Omental fat pad (tissue), 4 donors: ENCODE results near the gene GAB2. TPM values are rescaled to one million over a fixed set of nuclear protein-coding genes. Genes with fewer than 3 reads are reported as not detected.

Source experiments
- ATAC-seq: fragments of 150-250 bp; one replicate; pipeline ENCODE4 v1.9.1; 2016; ENCODE audit warnings: mild to moderate bottlenecking, moderate library complexity; ENCODE audit not compliant: low FRiP score
- DNase-seq: peaks from one replicate; pipeline ENCODE4 v3.0.0-alpha.2; 2019; ENCODE audit warnings: low spot score
- CTCF ChIP-seq, 3 donors: fragments of 450-650 bp; IDR thresholded peaks; one replicate each; pipeline ENCODE4 v1.5.1; 2016 to 2017; ENCODE audit warnings: antibody characterized with exemption in 3 of 3, mild to moderate bottlenecking in 3 of 3, moderate library complexity in 2 of 3
- total RNA-seq, 4 donors: library from RNA; depleted of rRNA; stranded (reverse); fragments of >200 nt; gene quantifications; one replicate each; pipeline ENCODE4 v1.1.0, GENCODE V29; 2016

GAB2 gene
- total RNA-seq, 4 donors from 2014 or later: 25.3 to 97.7 (median 36.1) TPM

GRCh38 chr11:78261828-78262227, 155.8 kb downstream of the GAB2 start:
- no peak for ATAC-seq
- no peak for TF ChIP-seq CTCF (IDR thresholded peaks at IDR 0.05)

GRCh38 chr11:78261367-78261766, 156.3 kb downstream of the GAB2 start:
- ATAC-seq: no peak
- TF ChIP-seq CTCF (IDR thresholded peaks at IDR 0.05): no peak
- DNase-seq: no peak

More at GRCh38 chr11:78261828-78262227, 155.8 kb downstream of the GAB2 start:
- DNase-seq: no peak

DNA sequence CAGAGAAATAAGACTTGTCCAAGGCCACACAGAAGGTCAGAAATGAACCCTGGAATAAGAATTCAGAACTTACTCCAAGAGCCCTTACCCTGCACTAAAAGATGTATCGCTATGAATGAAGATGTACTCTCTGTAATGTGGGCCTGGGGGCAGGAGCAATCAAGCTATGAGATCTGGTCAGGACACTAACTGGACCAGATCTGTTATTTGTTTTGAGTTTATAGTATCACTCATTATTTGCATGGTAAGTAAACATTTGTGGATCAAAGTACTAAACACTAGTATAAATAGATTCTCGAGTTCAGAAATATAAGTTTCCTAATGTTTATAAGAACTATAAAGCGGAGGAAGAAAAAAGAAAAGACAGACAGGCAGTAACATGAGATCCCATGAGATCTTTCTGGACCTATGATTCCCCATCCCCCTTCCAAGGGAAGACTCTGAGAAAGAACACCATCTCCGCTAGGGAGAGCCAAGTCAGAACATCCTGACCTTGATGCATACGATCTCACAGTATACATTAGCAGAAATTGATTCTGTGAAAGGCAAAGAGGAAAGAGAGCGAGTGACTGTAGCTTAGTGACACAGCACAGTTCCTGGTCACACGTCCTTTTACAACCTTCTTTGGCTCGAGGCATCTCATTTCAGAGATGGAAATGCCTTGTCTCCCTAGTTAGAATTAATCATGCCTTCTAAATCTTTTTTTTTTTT, 157.7 kb downstream of the GAB2 start:
- no peak for TF ChIP-seq CTCF (IDR thresholded peaks at IDR 0.05)
- ATAC-seq: no peak
- no peak for DNase-seq

- TF ChIP-seq CTCF (IDR thresholded peaks at IDR 0.05): no peak
- no peak for DNase-seq
- ATAC-seq: no peak
Measured at GRCh38 chr11:78257654-78258053, 160.0 kb downstream of the GAB2 start.

GRCh38 chr11:78256962-78257361, 160.7 kb downstream of the GAB2 start:
- ATAC-seq: peak; percentile 96
- no peak for TF ChIP-seq CTCF (IDR thresholded peaks at IDR 0.05)
- DNase-seq: peak; percentile 61

DNA sequence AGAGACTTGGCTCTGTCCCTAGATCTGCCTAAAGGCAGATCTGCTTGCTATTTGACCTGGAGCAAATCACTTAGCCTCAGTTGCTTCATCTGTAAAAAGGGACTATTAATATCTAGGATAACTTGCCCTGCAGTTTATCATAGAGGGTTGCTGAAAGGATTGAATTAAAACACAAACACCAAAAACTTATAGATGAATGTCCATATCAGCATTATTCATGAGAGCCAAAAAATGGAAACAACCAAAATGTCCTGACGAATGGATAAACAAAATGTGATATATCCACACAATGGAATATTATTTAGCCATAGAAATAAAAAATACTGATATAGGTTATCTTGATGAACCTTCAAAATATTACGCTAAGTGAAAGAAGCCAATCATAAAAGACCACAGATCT, 161.7 kb downstream of the GAB2 start:
- no peak for TF ChIP-seq CTCF (IDR thresholded peaks at IDR 0.05)
- DNase-seq (no peak), ATAC-seq (no peak)

DNA sequence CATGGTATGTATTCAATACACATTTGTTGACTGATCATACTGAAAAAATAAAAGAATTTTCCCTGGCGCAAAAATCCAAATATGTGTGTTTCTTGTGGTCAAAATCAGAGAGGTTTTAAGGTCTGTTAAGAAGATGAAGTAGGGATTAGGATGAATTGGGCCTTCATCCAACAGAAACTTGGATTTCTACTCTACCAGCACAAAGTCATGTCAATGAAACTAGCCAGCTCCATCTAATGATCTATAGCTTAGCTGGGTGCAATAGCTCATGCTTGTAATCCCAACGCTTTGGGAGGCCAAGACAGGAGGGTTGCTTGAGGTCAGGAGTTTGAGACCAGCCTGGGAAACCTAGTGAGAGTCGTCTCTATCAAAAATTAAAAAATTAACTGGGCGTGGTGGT, 163.4 kb downstream of the GAB2 start:
- DNase-seq (no peak), ATAC-seq (no peak)

More for the DNA sequence above, 163.4 kb downstream of the GAB2 start:
- no peak for TF ChIP-seq CTCF (IDR thresholded peaks at IDR 0.05)
